Ovary (tissue), 3 donors: ENCODE measurements around the gene LYPD5.

Source experiments
- CTCF ChIP-seq, 3 donors: fragments of 450-650 bp in 2 of 3; fragments of 200-600 bp in 1 of 3; IDR thresholded peaks; one replicate each; pipeline versions ENCODE4 v1.5.1 to v1.8.0; 2016 to 2022; ENCODE audit warnings: antibody characterized with exemption in 3 of 3, mild to moderate bottlenecking in 1 of 3
- EP300 ChIP-seq: sonication (generic); formaldehyde crosslinking; IDR thresholded peaks from one replicate; pipeline ENCODE4 v1.6.1; 2017; ENCODE audit warnings: antibody characterized with exemption
- POLR2A ChIP-seq: fragments of 450-650 bp; IDR thresholded peaks from one replicate; pipeline ENCODE4 v1.6.1; 2017; ENCODE audit warnings: antibody characterized with exemption, mild to moderate bottlenecking, moderate library complexity
- donor health status: DM: no; HTN: no; CAD: no.

- TF ChIP-seq CTCF (IDR thresholded peaks at IDR 0.05): no peak
- TF ChIP-seq POLR2A: no peak
- TF ChIP-seq EP300: no peak
Measured at GRCh38 chr19:43749152-43749551, 53.1 kb downstream of the LYPD5 start.
